KOPT-K1 (cell line): ENCODE data around the gene PRKN.

Source experiments
- H3K27ac ChIP-seq: fragments of 200-600 bp; sonication (generic); 2 replicates; pipeline ENCODE4 v1.5.1; 2016; ENCODE audit warnings: antibody characterized with exemption, mild to moderate bottlenecking, low read depth, low read length; ENCODE audit not compliant: poor library complexity, severe bottlenecking
- H3K36me3 ChIP-seq: fragments of 200-600 bp; sonication (generic); 2 replicates; pipeline ENCODE4 v1.5.1; 2017; ENCODE audit warnings: antibody characterized with exemption, mild to moderate bottlenecking, low read length, moderate library complexity; ENCODE audit not compliant: insufficient read depth
- H3K9me3 ChIP-seq: fragments of 200-600 bp; sonication (generic); 2 replicates; pipeline ENCODE4 v1.5.1; 2017; ENCODE audit warnings: antibody characterized with exemption, low read length, mild to moderate bottlenecking; ENCODE audit not compliant: insufficient read depth, poor library complexity, severe bottlenecking

PRKN gene

DNA sequence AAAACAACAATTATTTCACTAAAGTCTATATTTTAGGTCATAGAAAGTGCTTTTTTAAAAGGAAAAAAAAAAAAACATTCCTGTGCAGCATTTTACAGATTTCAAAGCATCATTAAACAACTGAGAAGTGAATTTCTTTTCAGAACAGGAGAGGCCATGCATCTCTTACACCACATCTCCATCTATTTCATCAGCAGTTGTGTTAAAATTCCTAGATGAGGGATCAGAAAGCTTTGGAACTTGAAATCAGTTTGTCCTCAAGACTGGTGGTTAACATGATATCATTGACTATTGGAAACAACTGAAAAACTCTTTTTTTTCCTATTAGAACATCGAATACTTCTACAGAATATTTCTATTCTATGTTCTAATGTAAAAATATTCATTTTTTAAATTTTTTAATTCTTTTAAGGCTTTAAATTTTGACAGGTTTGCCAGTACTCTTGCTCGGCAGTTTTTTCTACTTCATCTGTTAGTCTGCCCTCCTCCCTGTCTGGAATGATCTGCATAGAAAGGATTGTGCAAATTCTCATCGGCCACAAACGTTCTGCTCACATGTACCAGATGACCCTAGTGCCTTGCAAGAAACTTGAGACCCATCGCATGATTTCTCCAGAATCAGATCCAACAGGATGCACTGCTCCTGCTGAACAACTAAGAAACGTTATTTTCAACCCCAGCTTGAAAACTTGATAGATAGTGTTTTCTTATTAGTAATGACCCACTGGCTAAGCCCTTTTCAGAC is 1042.7 kb downstream of the PRKN start:
- Histone ChIP-seq H3K9me3 (no peaks in the 10 kb centered on the region), H3K36me3 (no peaks in the 10 kb centered on the region), H3K27ac (no peak overlapping the region)

DNA sequence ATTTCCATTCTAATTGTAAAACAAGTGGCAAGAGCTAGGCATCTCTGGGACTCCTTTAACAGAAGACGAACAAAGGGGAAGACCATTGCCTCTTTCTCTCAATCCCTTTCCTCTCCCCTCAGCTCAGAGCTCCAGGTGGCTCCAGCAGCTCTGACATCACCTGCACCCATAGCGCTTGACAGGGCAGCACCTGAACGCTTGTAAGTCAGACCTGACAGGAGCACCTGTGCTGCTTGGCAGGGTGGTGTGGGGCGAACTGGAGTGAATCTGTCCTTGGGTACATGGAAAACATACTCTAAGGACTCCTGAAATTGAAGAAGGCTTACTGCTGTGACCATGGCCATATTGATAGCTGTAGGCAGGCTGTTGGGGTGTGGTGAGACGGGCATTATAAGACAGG is 1044.2 kb downstream of the PRKN start:
- Histone ChIP-seq H3K9me3 (no peaks in the 10 kb centered on the region), H3K36me3 (no peaks in the 10 kb centered on the region), H3K27ac (no peak overlapping the region)

DNA sequence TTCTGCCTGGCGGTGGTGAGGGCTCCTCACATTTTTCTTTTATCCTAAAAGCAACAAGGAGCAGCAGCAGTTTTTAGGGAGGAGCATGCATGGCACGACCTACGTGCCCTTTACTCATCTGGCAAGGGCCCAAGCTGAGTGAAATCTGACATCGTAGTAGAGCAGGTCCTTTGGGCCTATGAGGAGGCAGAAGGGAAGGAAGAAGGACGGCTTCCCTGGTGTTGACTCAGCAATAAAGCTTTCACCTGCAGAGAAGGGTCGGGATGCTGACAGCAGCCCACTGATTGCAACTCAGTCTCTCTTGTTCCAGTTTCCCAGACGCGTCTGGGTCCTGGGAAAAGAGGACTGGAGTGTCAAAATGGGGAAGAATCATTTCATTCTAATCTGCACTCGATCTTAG is 1044.6 kb downstream of the PRKN start:
- Histone ChIP-seq H3K36me3 (no peaks in the 10 kb centered on the region), H3K9me3 (no peaks in the 10 kb centered on the region), H3K27ac (no peak overlapping the region)

DNA sequence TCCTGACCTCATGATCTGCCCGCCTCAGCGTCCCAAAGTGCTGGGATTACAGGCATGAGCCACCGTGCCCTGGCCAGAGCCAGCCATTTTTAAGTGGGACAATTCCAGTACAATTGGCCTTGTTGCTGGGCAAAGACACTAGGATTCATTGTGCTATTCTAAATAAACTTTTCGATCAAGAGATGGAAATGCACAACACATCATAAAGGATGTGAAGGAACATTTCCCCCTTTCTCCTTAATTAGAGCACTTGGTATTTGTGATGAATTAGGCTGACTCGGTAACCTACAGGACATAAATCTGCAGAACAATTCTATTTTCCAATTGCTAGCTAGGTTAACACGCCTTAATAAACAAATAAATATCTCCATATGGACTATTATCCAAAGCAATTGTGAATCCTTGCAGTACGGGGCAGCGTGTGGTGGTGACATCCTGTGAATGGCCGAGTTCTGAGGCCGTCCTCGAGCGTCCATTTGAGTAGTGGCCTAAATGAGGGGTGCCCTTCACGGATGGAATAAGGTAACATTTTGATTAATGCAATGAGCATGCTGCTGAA is 1047.5 kb downstream of the PRKN start:
- Histone ChIP-seq H3K36me3 (no peaks in the 10 kb centered on the region), H3K27ac (no peak overlapping the region), H3K9me3 (no peaks in the 10 kb centered on the region)

DNA sequence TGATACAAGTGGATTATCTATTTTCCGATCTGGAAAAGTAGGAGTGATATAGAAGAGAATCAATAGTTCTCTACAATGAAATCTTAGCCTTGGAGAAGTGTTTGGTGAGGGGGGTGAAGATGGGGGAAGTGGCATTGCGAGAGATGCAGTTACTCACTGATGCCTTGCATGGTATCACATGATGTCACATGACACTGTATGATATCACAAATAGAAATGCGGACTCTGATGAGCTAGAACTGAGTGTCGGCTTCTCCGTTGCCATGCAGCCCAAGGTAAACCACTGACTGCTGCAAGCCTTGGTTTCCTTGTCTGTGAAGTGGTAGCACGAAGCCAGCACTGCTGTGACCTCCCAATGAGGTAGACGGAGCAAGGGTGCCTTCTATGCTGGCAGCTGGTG is 1050.4 kb downstream of the PRKN start:
- Histone ChIP-seq H3K27ac (no peak overlapping the region), H3K9me3 (no peaks in the 10 kb centered on the region), H3K36me3 (no peaks in the 10 kb centered on the region)

DNA sequence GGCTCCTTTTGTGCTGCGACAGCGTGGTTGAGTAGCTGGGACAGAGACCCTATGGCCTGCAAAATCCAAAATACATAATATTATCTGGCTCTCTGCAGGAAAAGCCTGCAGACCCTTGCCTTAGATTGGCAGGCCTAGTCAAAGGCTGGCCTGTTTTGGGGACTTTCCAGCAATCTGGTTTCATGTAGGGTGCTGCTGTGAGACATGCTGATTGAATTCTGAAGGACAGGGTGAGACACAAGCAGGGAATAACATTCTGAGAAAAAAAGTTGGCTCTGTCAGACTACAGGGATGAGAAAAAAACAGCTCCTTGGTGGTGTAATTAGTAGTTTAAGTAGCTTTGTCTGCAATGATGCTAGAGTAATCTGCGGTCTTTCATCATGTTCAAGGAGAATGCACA is 1051.0 kb downstream of the PRKN start:
- Histone ChIP-seq H3K9me3 (no peaks in the 10 kb centered on the region), H3K36me3 (no peaks in the 10 kb centered on the region), H3K27ac (no peak overlapping the region)

DNA sequence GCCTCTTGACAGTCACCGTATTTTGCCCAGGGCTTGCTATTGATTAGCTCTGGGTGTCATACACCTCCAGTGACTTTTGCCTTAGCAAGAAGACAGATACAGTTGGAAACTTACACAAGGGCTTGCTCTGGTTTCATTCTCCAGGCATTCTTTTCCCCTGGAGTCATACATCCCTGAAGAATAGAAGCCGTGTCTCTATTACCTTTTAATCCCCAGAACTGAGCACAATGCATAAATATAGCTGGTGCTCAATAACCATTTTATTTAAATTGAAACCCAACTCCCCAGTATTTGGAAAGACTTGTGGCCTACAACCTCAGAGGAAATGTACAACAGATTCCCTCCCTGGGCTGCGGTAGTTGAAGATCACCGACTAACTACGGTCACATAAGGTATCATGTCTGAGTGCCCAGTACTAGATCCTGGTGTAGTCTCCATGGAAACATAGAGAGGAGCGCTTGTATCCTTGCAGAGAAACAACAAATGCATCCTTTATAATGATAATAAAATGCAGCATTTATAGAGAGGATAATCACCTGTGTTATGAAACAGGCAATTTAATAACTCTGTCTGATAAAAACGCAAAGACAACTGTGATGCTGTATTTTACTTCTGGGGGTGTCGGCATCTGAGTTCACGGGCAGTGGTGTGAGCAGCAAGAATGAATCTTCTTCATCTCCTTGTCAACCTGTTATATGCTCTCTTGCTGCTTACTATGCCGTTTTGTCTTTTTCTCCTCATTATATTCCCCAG is 1052.5 kb downstream of the PRKN start:
- H3K27ac ChIP-seq: no peak overlapping the region
- no peaks in the 10 kb centered on the region for H3K9me3 ChIP-seq
- no peaks in the 10 kb centered on the region for H3K36me3 ChIP-seq

DNA sequence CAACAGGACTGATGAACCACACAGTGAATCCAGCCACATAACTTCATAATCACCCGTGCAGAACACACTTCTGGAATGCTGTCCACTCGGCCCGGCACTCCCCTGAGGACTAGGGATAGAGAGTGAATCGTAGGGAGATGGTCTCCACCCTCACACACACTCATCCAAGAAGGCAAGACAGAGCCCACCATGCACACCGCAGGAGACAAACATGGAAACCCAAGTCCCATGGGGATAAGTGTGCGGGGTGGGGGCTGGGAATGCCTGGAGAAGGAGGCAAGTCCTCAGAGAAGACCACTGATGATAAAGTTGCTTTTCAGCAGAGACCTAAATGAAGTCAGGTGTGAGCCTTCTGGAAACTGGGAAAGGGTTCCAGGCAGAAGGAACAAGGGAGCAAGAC is 1054.5 kb downstream of the PRKN start:
- Histone ChIP-seq H3K9me3 (no peaks in the 10 kb centered on the region), H3K36me3 (no peaks in the 10 kb centered on the region), H3K27ac (no peak overlapping the region)

DNA sequence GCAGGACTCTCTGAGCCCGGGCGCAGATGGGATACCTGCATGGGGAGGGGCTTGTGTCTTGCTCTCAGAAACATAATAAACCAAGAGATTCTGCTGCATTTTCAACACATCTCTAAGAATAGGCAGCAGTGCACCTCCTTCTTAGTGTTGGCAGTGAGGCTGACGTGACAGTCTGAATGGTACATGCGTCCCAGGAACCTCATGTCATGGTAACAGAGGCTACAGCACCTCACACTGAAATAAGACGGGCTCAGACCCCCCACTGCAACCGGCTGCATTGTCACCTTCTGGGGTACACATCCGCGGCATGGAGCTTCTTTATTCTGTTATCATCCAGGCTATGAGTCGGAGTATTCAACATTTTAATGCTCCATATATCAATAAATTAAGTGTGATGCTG is 1056.4 kb downstream of the PRKN start:
- H3K36me3 ChIP-seq: no peaks in the 10 kb centered on the region
- no peaks in the 10 kb centered on the region for H3K9me3 ChIP-seq
- H3K27ac ChIP-seq: no peak overlapping the region

DNA sequence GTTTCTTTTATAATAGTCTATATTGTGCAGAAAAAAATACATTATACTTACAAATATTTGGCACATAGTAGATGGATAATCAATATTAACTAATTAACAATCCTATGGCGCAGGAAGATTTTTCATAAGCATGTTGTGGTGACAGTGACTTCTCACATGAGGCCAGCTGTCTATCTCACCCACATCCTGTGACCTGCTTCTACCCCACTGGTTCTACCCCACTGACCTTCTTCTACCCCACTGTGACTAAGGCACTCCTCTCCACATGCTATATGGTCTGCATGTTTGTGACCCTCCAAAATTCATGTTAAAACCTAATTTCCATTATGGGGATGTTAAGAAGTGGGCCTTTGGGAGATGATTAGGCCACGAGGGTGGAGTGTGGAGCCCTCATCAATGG is 1058.9 kb downstream of the PRKN start:
- Histone ChIP-seq H3K9me3 (no peaks in the 10 kb centered on the region), H3K36me3 (no peaks in the 10 kb centered on the region), H3K27ac (no peak overlapping the region)

DNA sequence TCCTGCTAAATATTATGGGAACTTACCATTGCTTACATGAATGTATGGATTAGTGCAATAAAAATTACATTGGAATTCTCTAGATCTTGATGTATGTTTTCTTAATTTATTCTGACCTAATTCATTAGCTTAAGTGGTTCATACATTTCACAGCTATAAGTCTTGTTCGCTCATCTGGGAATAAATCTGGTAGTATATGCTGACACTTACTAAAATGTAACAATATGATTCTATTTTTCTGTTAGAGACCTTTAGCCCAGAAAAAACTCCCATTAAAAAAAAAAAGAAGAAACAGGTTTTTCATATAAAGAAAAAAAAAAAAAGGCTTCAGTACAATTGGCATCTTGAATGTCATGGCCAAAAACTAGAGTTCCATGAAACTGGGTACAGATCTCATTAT is 1059.6 kb downstream of the PRKN start:
- H3K9me3 ChIP-seq: peaks cover 5% of the 10 kb centered on the region
- H3K27ac ChIP-seq: no peak overlapping the region
- H3K36me3 ChIP-seq: no peaks in the 10 kb centered on the region

DNA sequence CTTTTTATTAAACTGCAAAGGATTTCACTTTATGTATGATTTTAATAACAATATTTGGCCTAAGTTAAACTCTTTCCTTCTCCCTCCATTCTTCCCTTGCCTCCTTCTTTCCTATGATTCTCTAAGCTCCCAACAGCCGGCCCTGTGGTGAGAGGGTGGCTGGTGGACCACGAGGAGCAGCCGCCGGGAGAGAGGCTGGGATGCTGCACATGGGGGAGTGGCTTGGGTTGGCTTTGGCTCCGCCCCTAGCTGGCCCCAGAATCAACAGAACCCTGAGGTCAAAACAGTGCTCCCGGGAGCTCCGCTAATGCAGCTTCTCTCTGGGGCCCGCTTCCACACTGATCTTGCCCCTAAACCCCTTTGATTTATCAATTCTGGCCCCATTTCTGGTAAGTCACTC is 1063.9 kb downstream of the PRKN start:
- Histone ChIP-seq H3K9me3 (peaks cover 14% of the 10 kb centered on the region), H3K27ac (no peak overlapping the region), H3K36me3 (no peaks in the 10 kb centered on the region)

DNA sequence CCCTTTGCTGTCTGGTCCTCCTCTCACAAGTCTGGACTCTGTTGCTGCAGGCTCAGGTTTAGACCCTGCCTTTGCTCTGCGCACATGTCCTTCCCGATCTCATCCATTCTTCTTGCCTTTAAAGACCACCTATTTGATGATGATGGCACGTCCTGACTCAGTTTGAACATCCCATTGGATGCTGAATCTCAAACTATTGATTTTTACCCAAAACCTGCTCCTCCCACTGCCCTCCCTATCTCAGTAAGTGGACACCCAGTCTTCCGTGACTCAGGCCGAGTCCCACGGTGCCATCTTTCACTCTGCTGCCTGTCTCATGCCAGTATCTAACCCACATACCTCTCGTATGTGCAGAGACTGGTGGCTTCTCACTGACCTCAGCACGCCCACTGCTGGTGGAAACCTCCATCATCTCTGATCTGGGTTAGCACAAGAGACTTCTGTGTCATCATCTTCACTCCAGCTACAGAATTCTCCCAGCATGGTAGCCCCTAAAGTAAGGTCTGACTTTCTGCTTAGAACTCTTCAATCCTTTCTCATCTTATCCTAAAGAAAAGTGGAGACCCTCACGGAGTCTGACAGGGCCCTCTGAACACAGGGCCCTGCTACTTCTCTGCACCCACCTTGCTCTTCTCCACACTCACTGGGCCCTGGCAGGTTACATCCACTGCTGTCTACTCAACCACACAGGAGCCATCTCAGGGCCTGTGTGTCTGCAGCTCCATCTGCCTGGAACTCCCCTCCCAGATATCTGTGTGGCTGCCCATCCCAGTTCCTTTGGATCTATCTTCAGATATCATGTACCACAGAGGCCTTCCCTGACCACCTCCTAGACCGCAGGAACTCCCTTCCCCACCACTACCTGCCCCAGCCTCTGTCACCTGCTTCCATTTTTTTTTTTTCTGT is 1066.6 kb downstream of the PRKN start:
- Histone ChIP-seq H3K9me3 (peaks cover 14% of the 10 kb centered on the region), H3K36me3 (no peaks in the 10 kb centered on the region), H3K27ac (no peak overlapping the region)

DNA sequence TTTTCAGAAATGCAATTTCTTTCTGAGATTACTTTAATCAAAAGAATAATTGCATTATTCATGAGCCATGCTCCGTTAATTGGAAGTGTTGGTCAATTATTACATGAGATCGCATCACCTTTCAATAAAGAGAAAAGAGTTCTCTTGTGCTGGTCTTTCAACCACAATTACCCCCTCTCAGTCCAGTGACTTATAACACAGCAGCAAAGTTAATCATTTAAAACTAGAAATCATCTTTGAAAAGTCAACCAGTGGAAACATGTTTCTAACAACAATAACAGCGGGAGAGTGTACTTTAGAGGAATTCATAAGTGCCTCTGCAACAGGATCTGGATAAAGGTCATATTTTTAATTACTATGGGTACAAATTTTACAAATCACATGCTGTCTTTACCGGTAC is 1069.4 kb downstream of the PRKN start:
- Histone ChIP-seq H3K9me3 (peaks cover 11% of the 10 kb centered on the region), H3K36me3 (no peaks in the 10 kb centered on the region), H3K27ac (no peak overlapping the region)

DNA sequence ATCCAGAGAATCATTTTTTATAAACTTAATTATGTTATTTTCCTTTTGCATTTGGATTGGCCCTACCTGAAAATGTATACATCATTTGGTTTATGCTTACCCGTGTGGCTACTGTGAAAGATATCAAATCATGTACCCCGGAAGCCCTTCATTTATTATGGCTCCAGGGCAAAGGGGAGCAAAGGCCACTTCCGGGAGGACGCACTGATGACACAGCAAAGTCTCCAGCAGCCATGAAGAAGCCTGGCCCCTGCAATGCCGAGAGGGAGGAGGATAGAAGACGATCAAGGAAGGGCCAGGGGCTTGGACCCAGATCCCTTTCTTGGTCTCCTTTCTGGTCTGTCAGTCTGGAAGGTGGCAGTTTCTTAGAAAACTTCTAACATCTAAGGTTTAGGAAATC is 1073.4 kb downstream of the PRKN start:
- Histone ChIP-seq H3K9me3 (no peaks in the 10 kb centered on the region), H3K27ac (no peak overlapping the region), H3K36me3 (no peaks in the 10 kb centered on the region)
